HG03064 (cell line): ENCODE data around the gene UBE2D2.

Experiments
- ATAC-seq: cut with Tn5 transposase; IDR thresholded peaks from one replicate; pipeline ENCODE4 v1.9.1; 2021; ENCODE audit warnings: low read depth; ENCODE audit not compliant: unreplicated experiment

The UBE2D2 gene

GRCh38 chr5:139671096-139671841 lies 110.1 kb downstream of the UBE2D2 start:
- ATAC-seq = no peak

GRCh38 chr5:139675213-139675612 lies 114.1 kb downstream of the UBE2D2 start:
- no peak for ATAC-seq

GRCh38 chr5:139675825-139676224 lies 114.7 kb downstream of the UBE2D2 start:
- ATAC-seq = no peak

- no peak for ATAC-seq
These were observed 115.3 kb downstream of the UBE2D2 start for GRCh38 chr5:139676406-139676805.

GRCh38 chr5:139676951-139677735 lies 116.0 kb downstream of the UBE2D2 start:
- no peak for ATAC-seq
